ENCODE data around the gene OSBPL10.

- TF ChIP-seq, protein P1, sequence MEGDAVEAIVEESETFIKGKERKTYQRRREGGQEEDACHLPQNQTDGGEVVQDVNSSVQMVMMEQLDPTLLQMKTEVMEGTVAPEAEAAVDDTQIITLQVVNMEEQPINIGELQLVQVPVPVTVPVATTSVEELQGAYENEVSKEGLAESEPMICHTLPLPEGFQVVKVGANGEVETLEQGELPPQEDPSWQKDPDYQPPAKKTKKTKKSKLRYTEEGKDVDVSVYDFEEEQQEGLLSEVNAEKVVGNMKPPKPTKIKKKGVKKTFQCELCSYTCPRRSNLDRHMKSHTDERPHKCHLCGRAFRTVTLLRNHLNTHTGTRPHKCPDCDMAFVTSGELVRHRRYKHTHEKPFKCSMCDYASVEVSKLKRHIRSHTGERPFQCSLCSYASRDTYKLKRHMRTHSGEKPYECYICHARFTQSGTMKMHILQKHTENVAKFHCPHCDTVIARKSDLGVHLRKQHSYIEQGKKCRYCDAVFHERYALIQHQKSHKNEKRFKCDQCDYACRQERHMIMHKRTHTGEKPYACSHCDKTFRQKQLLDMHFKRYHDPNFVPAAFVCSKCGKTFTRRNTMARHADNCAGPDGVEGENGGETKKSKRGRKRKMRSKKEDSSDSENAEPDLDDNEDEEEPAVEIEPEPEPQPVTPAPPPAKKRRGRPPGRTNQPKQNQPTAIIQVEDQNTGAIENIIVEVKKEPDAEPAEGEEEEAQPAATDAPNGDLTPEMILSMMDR (IDR thresholded peaks at IDR 0.05) = no peak
- TF ChIP-seq POLR2A (IDR thresholded peaks at IDR 0.05) = no peak
These were observed 32.8 kb downstream of the OSBPL10 start for GRCh38 chr3:31948280-31948679.
